Hematopoietic multipotent progenitor cell treated with erythropoietin and hydrocortisone succinate and interleukin-3 and kit ligand, for 15 days (in vitro differentiated cells): ENCODE results near the gene PHPT1.
"Not testable (repeated sequence)": the region's sequence is repeated elsewhere in the genome, so short reads cannot be mapped to it uniquely, and the experiment has no call there.

ENCODE experiments used
- DNase-seq: peaks from one replicate; pipeline ENCODE4 v3.0.0-alpha.2; 2015; ENCODE audit warnings: low spot score

The PHPT1 gene

GRCh38 chr9:136860529-136860928 lies 11.3 kb downstream of the PHPT1 start:
- DNase-seq, result no peak

- no peak for DNase-seq
These were observed 12.0 kb downstream of the PHPT1 start for GRCh38 chr9:136860933-136861873.

DNA sequence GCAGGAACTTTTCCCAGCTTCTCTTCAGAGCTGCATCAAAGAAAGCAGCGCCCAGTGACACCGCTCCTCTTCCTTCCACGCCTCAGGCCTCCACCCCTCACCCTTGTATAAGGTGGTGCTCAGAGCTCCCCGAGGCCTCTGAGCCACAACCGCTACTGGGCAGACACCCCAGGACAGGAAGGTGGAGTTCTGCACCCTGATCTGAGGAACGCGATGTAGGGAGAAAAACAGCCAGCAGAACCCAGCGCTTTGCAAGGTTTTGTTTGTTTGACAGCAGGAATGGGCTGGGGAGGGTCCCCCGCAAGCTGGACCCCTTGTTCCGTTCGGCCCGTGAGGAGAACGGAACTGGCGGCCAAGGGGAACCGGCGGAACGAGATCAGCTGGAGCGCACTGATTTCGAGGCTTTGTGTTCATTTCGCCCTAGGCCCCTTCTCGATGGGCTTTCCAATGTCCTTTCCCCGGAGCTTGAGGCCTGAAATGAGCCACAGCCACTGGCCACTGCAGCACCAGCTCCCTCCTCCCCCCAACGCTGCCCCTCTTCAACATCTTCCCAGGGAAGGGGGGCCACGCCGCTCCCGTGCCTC lies 12.8 kb downstream of the PHPT1 start:
- no peak for DNase-seq

DNA sequence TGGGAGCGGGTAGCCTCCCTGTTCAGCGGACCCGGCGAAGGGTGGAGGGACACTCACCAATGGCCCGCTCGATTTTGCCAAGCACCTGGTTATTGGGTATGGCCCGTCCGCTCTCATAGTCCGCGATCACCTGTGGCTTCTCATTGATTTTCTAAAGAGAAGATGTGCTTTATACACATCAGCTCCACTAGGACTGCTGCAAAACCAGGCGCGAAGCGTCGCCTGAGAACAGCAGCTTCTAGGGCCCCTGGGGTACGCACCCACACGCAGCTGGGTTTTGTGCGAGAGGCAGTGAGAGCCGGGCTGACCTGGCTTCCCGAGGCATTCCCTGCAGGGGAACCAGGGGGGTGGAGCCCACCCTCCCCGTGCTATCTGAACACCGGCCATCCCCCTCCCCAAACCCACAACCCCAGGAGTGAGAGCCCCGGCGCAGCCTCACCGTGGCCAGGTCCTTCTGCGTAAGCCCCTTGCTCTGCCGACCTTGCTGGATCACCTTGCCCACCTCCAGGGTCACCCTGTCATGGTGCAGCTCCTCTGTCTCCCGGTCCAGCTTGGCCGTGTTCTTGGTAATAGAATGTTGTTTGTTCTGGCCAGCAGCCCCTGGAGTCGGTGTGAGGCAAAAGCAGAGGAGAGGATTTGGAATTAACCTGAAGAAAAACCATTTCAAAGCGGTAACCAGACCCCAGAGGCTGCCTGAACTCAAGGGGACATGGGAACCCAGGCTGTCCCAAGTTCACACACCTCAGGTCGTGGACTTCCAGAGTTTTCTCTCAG lies 13.8 kb downstream of the PHPT1 start:
- DNase-seq, result no peak

- no peak for DNase-seq
These were observed 14.5 kb downstream of the PHPT1 start for GRCh38 chr9:136863623-136864273.

DNA sequence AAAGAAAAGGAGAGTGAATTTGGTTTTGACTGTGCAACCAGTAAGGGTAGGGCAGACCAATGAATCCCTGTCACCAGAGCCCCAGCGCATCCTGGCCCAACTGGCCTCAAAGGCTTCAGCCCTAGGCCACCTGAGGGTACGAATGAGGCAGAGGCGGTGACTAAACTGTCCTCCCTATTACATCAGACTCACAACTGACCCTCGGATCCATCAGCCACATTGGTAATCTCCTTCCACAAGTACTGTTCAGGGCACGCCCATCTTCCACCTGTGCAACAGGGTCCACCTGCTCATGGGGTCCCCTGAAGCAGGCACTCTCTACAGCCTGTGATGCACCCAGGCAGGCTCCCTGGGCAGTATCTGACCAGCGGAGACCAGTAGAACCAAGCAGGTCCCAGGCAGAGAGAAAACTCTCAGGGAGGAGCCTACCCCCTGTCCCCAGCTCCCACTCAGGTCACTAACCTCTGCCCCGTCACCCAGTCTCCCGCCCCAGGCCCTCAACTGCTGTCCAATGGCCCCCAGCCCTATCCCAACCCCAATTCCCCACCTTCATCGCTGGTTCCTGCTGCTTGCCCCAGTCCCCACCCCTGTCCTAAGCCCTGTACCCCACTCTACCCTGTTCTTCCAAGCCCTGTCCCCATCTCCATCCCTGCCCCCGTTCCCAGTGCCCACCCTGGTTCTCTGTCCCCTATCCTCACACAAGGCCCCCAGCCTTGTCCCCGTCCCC lies 16.0 kb downstream of the PHPT1 start:
- DNase-seq, result no peak

DNA sequence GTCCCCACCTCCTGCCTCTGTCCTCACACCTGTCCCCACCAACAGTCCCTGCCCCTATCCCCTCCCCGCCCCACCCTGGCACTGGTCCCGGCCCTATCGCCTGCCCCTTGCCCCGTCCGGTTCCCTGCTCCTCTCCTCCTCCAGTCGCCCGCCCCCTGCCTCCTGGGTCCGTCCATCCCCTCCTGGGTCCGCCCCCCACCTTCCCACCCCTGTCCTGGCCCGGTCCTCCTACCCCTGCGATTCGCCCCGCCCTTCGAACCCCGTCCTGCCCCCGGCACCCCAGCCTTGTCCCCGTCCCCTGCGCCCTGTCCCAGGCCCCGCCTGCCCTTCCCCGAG lies 16.5 kb downstream of the PHPT1 start:
- no peak for DNase-seq

DNA sequence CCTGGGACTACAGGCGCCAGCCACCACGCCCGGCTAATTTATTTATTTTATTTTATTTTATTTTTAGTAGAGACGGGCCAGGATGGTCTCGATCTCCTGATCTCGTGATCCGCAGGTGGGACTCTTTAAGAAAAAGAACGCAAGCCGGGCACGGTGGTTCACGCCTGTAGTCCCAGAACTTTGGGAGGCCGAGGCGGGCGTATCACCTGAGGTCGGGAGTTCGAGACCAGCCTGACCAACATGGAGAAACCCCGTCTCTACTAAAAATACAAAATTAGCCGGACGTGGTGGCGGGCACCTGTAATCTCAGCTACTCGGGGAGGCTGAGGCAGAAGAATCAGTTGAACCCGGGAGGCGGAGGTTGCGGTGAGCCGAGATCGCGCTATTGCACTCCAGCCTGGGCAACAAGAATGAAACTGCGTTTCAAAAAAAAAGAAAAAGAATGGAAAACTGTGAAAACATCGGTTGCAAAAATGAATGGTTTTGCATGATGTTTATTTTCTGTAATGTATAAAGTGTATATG lies 17.8 kb downstream of the PHPT1 start:
- not testable (repeated sequence) for DNase-seq

DNA sequence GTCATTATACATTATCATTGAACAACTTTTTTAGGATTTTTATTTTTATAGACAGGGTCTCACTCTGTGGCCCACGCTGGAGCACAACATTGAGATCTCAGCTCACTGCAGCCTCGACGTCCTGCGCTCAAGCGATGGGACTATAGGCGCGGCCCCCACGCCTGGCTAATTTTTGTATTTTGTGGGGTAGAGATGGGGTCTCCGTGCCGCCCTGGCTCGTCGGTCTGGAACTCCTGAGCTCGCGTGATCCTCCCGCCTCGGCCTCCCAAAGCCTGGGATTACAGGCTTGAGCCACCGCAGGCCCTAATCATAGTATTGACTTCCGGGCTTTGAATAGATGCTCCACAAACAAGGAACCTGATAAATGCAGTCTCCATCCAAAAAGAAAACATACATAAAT lies 18.3 kb downstream of the PHPT1 start:
- DNase-seq, result no peak

- DNase-seq, result no peak
These were observed 18.7 kb downstream of the PHPT1 start for GRCh38 chr9:136867917-136868316.

DNA sequence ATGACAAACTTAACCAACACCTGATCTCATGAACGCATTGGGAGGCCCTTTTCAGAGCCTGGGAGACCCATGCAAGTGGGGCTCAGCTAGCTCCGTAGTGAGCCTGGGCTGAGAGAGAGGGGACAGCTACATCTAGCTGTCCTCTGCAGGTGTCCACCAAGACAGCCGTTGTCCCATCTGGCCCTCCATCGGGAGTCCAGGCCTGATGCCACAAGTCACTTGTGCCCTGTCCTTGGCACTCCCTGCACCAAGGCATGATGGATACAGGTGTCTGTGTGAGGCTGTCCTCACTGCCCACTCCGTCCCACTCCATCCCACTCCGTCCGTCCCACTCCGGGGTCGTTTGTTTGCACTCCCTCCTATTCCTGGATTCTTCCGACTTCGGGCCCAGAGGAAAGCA lies 19.4 kb downstream of the PHPT1 start:
- DNase-seq, result no peak

DNA sequence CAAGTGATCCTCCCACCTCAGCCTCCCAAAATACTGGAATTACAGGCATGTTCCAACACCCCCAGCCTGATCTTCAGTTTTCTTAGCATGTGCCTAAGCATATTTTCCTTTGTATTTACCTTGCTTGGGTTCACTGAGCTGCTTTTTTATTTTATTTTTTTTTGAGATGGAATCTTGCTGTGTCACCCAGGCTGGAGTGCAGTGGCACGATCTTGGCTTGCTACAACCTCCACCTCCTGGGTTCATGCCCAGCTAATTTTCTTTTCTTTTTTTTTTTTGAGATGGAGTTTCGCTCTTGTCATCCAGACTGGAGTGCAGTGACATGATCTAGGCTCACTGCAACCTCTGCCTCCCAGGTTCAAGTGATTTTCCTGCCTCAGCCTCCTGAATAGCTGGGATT lies 20.4 kb downstream of the PHPT1 start:
- not testable (repeated sequence) for DNase-seq

DNA sequence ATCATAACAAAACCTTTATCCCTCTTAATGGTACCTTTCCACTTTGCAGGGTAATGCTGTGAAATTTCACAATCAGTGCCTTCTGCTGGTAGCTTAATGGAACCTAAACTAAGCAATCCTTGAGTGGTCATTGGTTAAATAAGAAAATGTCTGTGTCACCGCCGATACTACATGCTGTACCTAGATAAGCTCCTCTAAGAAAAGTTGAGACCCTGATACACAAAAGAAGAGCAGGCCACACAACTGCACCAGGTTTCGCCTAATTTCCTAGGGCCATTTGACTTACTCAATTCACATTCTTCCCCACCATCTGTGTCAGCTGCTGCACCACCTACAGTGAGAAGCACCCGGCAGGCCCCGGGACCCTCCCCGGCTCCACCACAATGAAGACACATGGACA lies 25.9 kb downstream of the PHPT1 start:
- DNase-seq, result no peak

GRCh38 chr9:136876476-136876875 lies 27.3 kb downstream of the PHPT1 start:
- no peak for DNase-seq

- DNase-seq, result no peak
These were observed 31.4 kb downstream of the PHPT1 start for GRCh38 chr9:136880651-136881050.

DNA sequence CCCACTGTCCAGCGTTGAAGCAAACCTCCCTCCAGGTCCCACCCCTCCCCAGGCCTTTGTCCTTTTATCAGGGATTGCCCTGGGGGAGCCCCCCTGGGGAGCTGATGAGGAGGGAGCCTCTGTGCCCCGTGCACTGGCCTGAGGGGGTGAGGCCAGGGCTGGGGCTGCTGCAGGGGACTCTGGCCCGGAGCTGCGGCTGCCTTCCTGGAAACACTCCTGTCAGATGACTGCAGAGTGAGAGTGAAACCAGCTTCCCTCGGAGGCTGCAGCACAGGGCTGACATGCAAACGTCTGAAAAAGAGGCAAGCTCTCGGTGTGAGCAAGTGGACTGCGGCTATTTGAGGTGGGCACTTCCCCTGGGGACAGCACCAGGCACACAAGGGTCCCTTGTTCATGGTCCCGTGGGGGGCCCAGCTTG lies 32.5 kb downstream of the PHPT1 start:
- DNase-seq, result no peak

GRCh38 chr9:136882109-136882946 lies 33.1 kb downstream of the PHPT1 start:
- DNase-seq, result no peak

GRCh38 chr9:136882947-136883283 lies 33.7 kb downstream of the PHPT1 start:
- DNase-seq, result not testable (repeated sequence)

GRCh38 chr9:136883670-136884069 lies 34.5 kb downstream of the PHPT1 start:
- DNase-seq, result not testable (repeated sequence)

- peak; percentile 97 for DNase-seq
These were observed 36.9 kb downstream of the PHPT1 start, which contains the start of gene TRAF2 for GRCh38 chr9:136885950-136886578. TSS of gene TRAF2 (plus strand) at chr9:136886516. CDS start at chr9:136898741, 12,225 bp downstream.
